Measurements from ENCODE around the gene SCYGR7. TPM values are rescaled to one million over a fixed set of nuclear protein-coding genes. Genes with fewer than 3 reads are reported as not detected.

SCYGR7 gene
- total RNA-seq, 1 donor from 2014 or later: not detected

- TF ChIP-seq CTCF (IDR thresholded peaks at IDR 0.05; ENCODE audit: unreplicated experiment): no peak
- Mint-ChIP-seq H3K36me3 (ENCODE audit: low read depth, unreplicated experiment) (no peaks in the 10 kb centered on the region), H3K4me3 (ENCODE audit: unreplicated experiment) (no peak overlapping the region), H3K27me3 (ENCODE audit: unreplicated experiment) (no peaks in the 10 kb centered on the region), H3K27ac (ENCODE audit: unreplicated experiment) (no peak overlapping the region), H3K4me1 (ENCODE audit: unreplicated experiment) (peaks cover 6% of the 10 kb centered on the region), H3K9me3 (ENCODE audit: unreplicated experiment) (no peaks in the 10 kb centered on the region)
- no peak for DNase-seq (ENCODE audit: low spot score)
Measured at GRCh38 chr2:227767830-227768229, 39.7 kb downstream of the SCYGR7 start.

- H3K9me3 Mint-ChIP-seq (ENCODE audit: unreplicated experiment): no peaks in the 10 kb centered on the region
- H3K4me3 Mint-ChIP-seq (ENCODE audit: unreplicated experiment): no peak overlapping the region
- peaks cover 1% of the 10 kb centered on the region for H3K27me3 Mint-ChIP-seq (ENCODE audit: unreplicated experiment)
- no peak for TF ChIP-seq CTCF (IDR thresholded peaks at IDR 0.05; ENCODE audit: unreplicated experiment)
- no peaks in the 10 kb centered on the region for H3K36me3 Mint-ChIP-seq (ENCODE audit: low read depth, unreplicated experiment)
- no peak overlapping the region for H3K27ac Mint-ChIP-seq (ENCODE audit: unreplicated experiment)
- DNase-seq (ENCODE audit: low spot score): no peak
- H3K4me1 Mint-ChIP-seq (ENCODE audit: unreplicated experiment): no peaks in the 10 kb centered on the region
Measured at GRCh38 chr2:227772197-227772661, 44.1 kb downstream of the SCYGR7 start.

- H3K27me3 Mint-ChIP-seq (ENCODE audit: unreplicated experiment): peaks cover 1% of the 10 kb centered on the region
- H3K4me1 Mint-ChIP-seq (ENCODE audit: unreplicated experiment): no peaks in the 10 kb centered on the region
- no peak for DNase-seq (ENCODE audit: low spot score)
- no peaks in the 10 kb centered on the region for H3K36me3 Mint-ChIP-seq (ENCODE audit: low read depth, unreplicated experiment)
- no peak for TF ChIP-seq CTCF (IDR thresholded peaks at IDR 0.05; ENCODE audit: unreplicated experiment)
- H3K9me3 Mint-ChIP-seq (ENCODE audit: unreplicated experiment): no peaks in the 10 kb centered on the region
- no peak overlapping the region for H3K27ac Mint-ChIP-seq (ENCODE audit: unreplicated experiment)
- H3K4me3 Mint-ChIP-seq (ENCODE audit: unreplicated experiment): no peak overlapping the region
Measured at GRCh38 chr2:227772932-227773331, 44.8 kb downstream of the SCYGR7 start.

- Mint-ChIP-seq H3K9me3 (ENCODE audit: unreplicated experiment) (no peaks in the 10 kb centered on the region), H3K27me3 (ENCODE audit: unreplicated experiment) (peaks cover 1% of the 10 kb centered on the region), H3K36me3 (ENCODE audit: low read depth, unreplicated experiment) (no peaks in the 10 kb centered on the region), H3K4me1 (ENCODE audit: unreplicated experiment) (no peaks in the 10 kb centered on the region), H3K27ac (ENCODE audit: unreplicated experiment) (no peak overlapping the region), H3K4me3 (ENCODE audit: unreplicated experiment) (no peak overlapping the region)
- no peak for DNase-seq (ENCODE audit: low spot score)
- peak; percentile 55 for TF ChIP-seq CTCF (IDR thresholded peaks at IDR 0.05; ENCODE audit: unreplicated experiment)
Measured at GRCh38 chr2:227774011-227774624, 46.0 kb downstream of the SCYGR7 start.

Measured in endothelial cell (in vitro differentiated cells).